Effector CD8-positive, alpha-beta T cell (primary cell): ENCODE data around the gene CXXC1.
A peak's percentile ranks its signal among the peaks of the same experiment; 100 is the strongest.
"Not testable (repeated sequence)": the region's sequence is repeated elsewhere in the genome, so short reads cannot be mapped to it uniquely, and the experiment has no call there.

Source experiments
- DNase-seq: peaks from one replicate; lab custom pipeline; 2025; lab: John Stamatoyannopoulos, UW
- total RNA-seq, 4 experiments: gene quantifications; one replicate each; lab custom pipeline; 2026; lab: John Stamatoyannopoulos, UW

CXXC1 gene
- total RNA-seq = 114 to 137 (median 122) reads per million in 4 experiments

GRCh38 chr18:50287441-50288347 is at the start of gene CXXC1:
Gene CXXC1, minus strand, starts transcription at chr18:50287692. Its CDS starts 103 bp downstream, at chr18:50287589.
- peak; percentile 98 for DNase-seq

GRCh38 chr18:50334546-50335152 is 47.2 kb upstream of the CXXC1 start:
- no peak for DNase-seq

DNA sequence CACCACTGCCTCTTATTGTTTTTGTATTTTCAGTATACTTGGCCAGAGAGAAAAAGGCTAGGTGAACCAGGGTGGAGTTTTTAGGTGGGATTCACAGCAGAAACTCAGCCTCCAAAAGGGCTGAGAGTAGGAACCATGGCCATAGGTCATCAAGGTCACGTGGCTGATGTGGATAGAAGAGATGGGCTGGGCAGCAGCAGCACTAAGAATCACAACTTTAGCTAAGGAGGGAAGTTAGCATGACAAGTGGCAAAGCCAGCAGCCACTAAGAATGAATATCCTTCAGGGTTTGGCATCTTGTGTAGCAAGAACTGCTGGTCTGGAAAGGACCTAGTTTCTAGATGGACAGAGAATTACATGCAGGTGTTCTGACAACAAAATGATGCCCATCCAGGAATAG is 44.2 kb upstream of the CXXC1 start:
- DNase-seq = no peak

DNA sequence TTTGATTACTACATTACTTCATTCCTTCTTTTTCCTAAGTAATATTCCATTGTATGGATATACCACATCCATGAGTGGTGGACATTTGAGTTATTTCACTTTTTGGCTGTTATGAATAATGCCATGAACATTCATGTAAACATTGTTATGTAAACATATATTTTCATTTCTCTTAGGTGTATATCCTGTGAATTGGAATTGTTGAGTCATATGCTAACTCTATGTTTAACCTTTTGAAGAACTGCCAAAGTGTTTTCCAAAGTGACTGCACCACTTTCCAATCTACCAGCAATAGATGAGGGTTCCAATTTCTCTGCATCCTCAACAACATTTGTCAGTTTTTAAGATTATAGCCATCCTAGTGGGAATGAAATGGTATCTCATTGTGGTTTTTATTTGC is 42.7 kb upstream of the CXXC1 start:
- no peak for DNase-seq

DNA sequence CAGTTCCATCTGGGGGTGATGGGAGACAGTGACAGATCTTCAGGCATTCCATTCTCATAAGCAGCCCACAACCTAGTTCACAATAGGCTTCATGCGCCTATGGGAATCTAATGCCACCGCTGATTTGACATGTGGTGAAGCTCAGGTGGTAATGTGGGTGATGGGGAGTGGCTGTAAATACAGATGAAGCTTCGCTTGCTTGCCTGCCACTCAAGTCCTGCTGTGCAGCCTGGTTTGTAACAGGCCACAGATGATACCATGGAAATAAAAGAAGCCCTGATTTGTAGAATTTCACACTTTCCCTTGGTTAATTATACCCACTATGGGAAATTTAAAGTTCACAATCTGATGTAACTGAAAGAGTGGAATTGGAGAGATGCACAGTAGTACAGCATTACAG is 40.5 kb upstream of the CXXC1 start:
- DNase-seq = no peak

DNA sequence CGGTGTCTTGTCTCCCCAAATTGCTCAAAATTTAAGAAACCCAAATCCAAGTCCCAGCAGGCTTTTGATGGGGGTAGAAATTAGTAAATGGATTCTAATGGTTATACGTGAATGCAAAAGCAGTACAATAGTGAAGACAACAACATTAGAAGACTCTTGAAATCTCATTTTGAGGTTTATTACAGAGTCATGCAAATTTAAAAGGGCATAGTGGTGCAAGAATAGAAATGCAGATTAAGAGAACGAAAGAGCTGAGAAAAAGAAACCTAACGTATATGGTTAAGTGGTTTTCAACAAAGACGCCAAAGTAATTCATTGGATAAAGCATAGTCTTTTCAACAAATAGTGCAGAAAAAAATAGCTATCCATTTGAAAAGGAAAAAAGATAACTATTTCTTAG is 33.2 kb upstream of the CXXC1 start:
- no peak for DNase-seq

GRCh38 chr18:50315100-50315871 is 27.8 kb upstream of the CXXC1 start:
- DNase-seq = no peak

DNA sequence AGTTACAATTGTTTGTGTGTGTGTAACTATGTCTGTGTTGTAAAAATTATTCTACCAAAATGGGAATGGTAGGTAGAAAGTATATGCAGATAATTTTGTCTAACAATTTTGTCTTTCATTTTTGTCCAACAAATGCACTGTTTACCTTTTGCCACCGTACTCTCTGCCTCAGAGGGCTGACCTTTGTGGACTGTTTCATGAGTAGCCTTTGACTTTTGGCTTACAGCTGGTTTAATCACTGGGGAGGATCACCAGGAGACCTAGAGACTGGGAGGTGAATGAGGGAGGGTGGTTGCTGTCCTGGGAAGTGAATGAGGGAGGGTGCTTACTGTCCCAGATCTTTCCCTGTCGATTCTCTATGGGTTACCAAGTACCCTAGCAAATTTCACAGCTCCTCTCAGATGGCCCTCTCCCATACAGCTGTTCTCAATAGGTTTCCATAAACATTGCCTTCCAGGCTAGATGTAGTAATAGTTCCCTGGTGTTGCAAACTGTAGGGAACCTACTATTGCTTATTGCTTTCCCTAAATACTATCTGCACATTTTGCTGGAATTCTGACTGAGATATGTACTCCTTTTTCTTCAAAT is 26.5 kb upstream of the CXXC1 start:
- no peak for DNase-seq

DNA sequence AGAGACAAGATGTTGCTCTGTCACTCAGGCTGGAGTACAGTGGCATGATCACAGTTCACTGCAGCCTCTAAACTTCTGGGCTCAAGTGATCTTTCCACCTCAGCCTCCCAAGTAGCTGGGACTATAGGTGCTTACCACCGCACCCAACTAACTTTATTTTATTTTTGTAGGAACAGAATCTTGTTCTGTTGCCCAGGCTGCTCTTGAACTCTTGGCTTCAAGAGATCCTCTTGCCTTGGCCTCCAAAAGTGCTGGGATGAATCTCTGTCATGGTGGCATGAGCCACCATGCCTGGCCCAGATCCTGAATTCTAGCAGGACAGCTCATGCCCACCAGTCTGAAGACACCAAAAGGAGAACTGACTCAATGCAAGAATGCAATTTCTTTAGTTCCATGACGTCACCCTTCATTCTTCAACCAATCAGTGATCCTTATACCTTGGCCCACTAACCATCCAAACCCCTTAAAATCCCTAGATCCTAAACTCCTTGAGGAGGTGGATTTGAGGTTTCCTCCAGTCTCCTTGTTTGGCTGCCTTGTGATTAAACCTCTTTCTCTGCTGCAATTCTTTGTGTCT is 25.6 kb upstream of the CXXC1 start:
- DNase-seq = no peak

DNA sequence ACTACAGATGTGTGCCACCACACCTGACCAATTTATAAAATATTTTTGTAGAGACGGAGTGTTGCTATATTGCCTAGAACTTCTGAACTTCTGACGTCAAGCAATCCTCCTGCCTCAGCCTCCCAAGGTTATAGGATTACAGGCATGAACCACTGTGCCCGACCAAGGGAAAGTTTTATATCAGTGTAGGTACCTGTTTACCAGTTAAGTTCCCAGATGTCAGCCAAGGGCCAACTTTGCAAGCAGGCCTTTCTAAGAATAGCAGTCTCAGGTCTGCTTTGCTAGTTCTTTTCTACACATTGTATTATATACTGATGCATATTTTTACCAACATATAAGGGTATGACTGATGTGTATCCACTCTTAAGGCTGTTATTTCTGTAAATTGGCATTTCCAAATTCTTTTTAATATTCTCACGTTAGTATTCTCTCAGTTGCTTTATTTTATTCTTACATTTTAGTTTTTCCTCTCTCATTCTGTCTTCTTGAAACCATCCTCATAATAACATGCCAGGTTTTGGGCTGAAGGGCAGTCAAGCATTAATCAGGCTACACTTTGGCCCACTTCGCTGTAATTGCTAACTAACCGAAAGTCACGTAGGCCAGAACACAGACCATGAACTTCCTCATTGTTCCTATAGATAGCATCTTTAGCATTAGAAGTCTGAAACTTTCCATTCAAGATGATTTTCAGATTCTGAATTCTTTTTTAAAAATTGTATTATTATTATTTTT is 25.0 kb upstream of the CXXC1 start:
- DNase-seq = no peak

DNA sequence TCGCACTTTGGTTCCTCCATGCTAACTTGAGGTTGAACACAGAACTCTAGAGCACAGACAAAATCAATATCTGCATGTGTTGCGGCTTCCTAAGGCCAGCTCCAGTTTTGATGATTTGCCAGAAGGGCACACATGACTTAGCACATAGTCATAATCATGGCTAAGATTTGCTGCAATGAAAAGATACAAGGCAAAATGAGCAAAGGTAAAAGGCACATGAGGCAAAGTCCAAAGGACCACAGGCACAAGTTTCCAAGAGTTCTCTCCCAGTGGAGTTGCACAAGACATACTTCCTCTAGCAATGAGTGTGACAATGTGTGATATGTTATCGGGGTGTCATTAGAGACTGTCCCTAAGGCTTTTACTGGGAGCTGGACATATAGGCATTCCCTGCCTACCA is 24.2 kb upstream of the CXXC1 start:
- no peak for DNase-seq

DNA sequence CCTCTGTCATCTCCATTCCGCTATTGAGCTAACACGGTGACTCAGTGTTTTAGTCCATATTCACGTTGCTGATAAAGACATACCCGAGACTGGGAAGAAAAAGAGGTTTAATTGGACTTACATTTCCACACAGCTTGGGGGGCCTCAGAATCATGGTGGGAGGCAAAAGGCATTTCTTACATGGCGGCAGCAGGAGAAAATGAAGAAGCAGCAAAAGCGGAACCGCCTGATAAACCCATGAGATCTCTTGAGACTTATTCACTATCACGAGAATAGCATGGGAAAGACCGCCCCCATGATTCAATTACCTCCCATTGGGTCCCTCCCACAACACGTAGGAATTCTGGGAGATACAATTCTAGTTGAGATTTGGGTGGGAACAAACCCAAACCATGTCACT is 22.6 kb upstream of the CXXC1 start:
- no peak for DNase-seq

- DNase-seq = not testable (repeated sequence)
Observed at GRCh38 chr18:50308851-50309250, 21.4 kb upstream of the CXXC1 start.

DNA sequence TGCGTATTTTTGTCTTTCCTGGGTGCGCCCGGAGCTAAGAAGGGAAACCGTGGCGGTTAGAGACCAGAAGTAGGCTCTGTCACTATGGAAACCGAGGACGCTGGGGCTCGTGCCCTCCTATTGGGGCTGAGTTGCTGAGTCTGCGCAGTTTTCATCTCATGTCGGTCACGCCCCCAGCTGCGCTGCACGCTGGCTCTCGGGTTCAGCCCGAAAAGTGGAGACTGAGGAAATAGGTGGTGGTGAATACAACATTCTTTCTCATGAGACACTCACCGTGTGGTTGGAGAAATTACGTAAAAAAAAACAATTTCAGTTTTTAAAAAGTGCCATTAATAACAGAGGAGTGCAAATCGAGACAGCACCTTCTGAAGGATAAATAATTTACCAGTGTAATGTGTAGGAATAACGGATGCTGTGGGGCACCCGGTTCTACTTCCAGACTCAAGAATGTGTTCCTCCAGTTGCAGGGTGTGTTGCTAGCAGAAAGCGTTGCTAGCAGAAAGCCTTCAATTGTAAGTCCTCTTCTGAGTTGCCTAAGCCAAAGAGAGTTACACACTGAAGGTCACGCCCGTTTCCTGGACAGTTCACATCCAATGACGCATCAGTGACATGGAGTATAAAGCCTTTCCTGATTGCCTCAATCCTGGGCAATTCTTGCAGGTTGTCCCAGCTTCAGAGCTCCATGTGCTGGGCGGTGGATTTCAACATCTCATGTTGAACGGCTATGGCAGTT is 20.4 kb upstream of the CXXC1 start:
- DNase-seq = peak; percentile 83

DNA sequence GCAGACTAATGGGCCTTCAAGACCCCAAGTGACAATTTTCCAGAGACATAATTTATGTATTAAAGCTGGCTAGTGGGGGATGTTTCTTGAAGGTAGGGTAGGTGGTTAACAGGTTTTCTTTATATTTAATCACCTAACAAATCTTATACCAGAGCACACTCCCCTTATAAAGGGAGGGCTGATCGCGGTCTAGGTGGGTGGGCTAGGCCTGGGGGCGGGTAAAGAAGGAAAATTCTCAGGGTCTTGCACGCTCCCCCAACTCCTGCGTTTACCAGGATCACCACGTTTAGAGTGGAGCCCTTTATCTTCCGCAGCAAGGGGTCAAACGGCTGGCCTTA is 19.9 kb upstream of the CXXC1 start:
- no peak for DNase-seq

DNA sequence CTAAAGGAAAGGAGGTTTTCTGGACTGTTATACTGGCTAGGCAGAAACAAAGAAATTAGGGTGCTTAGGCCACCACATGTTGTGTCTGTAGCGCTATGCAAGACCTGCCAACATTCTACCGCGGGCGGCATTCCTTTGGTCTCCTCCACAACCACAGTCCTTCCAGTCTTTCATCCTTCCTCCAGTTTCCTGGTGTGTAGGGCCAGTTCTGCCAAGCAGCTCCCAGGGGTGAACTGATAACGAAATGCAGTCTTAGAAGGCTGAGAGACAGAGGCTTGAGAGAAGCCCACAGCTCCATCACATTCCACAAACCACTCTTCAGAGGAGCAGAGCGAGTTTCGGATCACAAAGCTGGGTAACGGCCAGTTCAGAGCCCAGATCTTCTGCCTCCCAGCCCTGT is 19.5 kb upstream of the CXXC1 start:
- DNase-seq = no peak

- DNase-seq = no peak
Observed at GRCh38 chr18:50301074-50301473, 13.6 kb upstream of the CXXC1 start.

DNA sequence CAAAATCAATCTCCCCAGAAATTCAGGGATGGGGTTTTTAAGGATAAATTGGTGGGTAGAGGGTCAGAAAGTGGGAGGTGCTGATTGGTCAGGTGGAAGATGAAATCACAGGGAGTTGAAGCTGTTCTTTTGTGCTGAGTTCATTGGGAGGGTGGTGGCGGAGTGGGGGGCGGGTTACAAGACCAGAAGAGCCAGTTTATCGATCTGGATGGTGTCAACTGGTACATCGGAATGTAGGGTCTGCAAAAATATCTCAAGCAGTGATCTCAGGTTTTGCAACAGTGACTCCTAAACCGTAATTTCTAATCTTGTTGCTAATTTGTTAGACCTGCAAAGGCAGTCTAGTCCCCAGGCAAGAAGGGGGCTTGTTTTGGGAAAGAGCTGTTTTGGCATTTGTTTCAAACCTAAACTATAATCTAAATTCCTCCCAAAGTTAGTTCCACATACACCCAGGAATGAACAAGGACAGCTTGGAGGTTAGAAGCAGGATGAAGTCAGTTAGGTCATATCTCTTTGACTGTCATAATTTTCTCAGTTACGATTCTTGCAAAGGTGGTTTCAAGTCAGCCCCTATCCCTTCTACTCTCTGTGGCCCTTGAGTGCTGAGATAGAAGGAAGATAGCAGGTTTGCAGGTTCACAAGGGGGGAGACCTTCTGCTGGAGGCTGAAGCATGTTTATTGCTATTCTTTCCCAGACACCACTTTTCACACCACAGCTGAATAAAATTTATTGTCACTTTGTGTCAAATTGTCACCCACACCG is 12.3 kb upstream of the CXXC1 start:
- DNase-seq = no peak

DNA sequence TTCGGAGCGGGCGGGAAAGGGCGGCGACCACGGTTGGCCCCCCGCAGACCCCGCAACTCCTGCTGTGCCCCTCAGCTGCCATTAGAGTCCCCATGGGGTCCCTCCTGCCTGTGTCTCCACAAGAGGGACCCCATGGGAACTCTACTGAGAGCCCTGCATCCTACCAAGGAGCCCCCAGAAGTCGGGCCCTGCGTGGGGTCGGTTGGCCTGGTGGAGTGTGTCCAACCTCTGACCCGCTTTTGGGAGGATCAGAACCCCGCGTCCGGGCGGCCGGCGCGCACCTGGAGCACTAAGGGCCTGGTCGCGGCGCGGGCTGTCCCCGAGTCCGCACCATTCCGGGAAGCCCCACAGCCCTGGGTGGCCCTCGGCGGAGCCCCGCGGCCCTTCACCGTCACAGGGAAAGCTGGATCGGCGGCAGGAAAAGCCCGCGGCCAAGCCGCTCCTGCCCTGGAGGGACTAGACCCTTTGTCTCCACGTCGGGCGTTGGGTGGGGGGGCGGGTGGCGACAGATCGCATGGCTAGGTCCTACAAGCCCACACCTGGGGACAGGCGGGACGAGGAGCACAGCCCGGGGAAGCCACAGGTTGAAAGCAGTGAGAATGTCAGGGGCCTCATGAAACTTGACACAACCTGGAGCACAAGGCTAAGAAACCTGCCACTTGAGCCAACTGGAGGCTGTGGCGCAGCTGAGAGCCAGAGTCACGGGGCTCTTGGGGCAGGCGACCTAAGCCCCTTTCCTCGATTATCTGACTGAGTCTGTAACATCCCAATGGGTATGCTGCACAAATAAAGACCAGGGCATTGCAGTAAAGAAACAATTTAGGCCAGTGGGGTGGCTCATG is 11.2 kb upstream of the CXXC1 start:
- DNase-seq = no peak
